Right atrium auricular region (tissue), 2 donors: ENCODE measurements around the gene TRAM2. TPM values are rescaled to one million over a fixed set of nuclear protein-coding genes. Genes with fewer than 3 reads are reported as not detected.
A peak's percentile ranks its signal among the peaks of the same experiment; 100 is the strongest.

Experiments
- DNase-seq: peaks from one replicate; pipeline ENCODE4 v3.0.0-alpha.2; 2019; ENCODE audit warnings: low spot score
- H3K27ac ChIP-seq, 2 donors: fragments of 200-600 bp; sonication (generic); 1 replicate in 1 of 2; 2 replicates in 1 of 2; pipeline ENCODE4 v1.5.1; 2016 to 2019
- H3K27me3 ChIP-seq, 2 donors: fragments of 200-600 bp; sonication (generic); one replicate each; pipeline versions ENCODE4 v1.5.1 to v1.6.0; 2017 to 2019
- H3K36me3 ChIP-seq: fragments of 200-600 bp; sonication (generic); one replicate; pipeline ENCODE4 v1.5.1; 2016
- H3K4me1 ChIP-seq, 2 donors: fragments of 200-600 bp; sonication (generic); one replicate each; pipeline versions ENCODE4 v1.5.1 to v1.6.0; 2017 to 2019
- H3K4me3 ChIP-seq, 2 donors: fragments of 200-600 bp; sonication (generic); 1 replicate in 1 of 2; 2 replicates in 1 of 2; pipeline ENCODE4 v1.5.1; 2017 to 2019; ENCODE audit warnings: mild to moderate bottlenecking in 1 of 2, moderate library complexity in 1 of 2
- H3K9me3 ChIP-seq, 2 donors: fragments of 200-600 bp; sonication (generic); one replicate each; pipeline ENCODE4 v1.5.1; 2019
- total RNA-seq, 2 donors: library from RNA; depleted of rRNA; stranded (reverse); fragments of >200 nt; gene quantifications; one replicate each; pipeline ENCODE4 v1.1.0, GENCODE V29; 2016
- TF ChIP-seq, protein P1 (sequence below), 2 donors: fragments of 200-600 bp; sonication (generic); IDR thresholded peaks; one replicate each; pipeline ENCODE4 v1.5.1; 2019; ENCODE audit warnings: antibody characterized with exemption in 2 of 2

TRAM2 gene
- total RNA-seq, 2 donors from 2014 or later: 10.3 to 15.9 TPM

DNA sequence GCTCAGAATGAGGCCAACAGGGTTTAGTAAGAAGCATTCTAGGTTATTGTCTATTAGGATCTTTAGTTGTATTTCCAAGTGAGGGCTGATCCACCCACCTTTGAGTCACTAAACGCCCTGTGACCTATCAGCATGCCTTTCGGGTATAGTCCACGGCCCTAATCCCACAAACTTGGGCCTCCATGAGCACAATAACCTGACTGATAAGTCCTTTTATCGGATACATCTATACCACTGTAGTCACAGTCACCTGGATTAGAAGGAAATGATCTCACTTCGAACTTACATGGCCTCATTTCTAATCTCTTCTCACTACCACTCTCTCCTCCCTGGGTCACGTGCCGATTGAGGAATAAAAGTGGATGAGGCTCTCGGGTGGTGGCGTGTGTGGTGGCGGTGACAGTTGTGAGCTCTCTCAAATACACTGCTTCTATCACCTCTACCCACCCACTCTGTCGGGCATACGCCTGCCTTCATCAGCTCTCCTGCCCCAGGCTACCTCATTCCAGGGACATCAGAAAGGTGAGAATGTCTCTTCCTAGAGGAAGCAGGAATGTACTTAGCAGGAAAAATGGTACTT is 65.2 kb downstream of the TRAM2 start:
- no peaks in the 10 kb centered on the region for H3K9me3 ChIP-seq
- peaks cover 0 to 68% of the 10 kb centered on the region in 2 donors for H3K4me1 ChIP-seq
- TF ChIP-seq, protein P1, sequence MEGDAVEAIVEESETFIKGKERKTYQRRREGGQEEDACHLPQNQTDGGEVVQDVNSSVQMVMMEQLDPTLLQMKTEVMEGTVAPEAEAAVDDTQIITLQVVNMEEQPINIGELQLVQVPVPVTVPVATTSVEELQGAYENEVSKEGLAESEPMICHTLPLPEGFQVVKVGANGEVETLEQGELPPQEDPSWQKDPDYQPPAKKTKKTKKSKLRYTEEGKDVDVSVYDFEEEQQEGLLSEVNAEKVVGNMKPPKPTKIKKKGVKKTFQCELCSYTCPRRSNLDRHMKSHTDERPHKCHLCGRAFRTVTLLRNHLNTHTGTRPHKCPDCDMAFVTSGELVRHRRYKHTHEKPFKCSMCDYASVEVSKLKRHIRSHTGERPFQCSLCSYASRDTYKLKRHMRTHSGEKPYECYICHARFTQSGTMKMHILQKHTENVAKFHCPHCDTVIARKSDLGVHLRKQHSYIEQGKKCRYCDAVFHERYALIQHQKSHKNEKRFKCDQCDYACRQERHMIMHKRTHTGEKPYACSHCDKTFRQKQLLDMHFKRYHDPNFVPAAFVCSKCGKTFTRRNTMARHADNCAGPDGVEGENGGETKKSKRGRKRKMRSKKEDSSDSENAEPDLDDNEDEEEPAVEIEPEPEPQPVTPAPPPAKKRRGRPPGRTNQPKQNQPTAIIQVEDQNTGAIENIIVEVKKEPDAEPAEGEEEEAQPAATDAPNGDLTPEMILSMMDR (IDR thresholded peaks at IDR 0.05): no peak
- no peak overlapping the region for H3K4me3 ChIP-seq
- DNase-seq: no peak
- peaks cover 55% of the 10 kb centered on the region for H3K36me3 ChIP-seq
- peak overlapping the region; percentile 76 to 84 for H3K27ac ChIP-seq
- no peaks in the 10 kb centered on the region for H3K27me3 ChIP-seq

DNA sequence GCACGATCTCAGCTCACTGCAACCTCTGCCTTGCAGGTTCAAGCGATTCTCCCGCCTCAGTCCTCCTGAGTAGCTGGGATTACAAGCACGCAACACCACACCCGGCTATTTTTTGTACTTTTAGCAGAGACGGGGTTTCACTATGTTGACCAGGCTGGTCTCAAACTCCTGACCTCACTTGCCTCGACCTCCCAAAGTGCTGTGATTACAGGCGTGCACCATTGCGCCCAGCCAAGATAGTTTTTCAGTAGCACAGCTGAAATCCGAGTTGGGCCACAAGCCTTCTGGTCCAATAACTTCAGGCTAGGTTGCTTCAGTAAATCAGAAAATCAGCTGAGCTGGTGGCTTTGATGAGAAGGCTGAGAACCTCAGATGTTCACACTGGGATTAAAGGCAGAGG is 65.7 kb downstream of the TRAM2 start:
- H3K4me1 ChIP-seq: peaks cover 0 to 73% of the 10 kb centered on the region in 2 donors
- H3K4me3 ChIP-seq: no peak overlapping the region
- H3K36me3 ChIP-seq: peaks cover 59% of the 10 kb centered on the region

DNA sequence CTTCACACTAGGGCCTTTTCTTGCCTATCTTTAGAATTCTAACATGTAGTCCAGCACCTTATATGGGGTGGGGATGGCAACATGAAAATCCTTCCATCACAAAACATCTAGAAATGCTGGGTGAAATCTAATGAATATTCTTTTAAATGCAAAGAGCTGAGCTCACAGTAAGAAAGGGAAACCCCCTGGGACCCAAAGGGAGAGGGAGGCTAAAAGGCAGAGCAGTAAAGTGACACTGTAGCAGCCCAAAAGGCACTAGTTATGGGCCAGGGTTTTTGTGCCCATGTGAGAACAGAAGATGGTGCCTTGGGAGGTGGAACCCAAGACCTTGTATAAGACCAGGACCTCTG is 66.7 kb downstream of the TRAM2 start:
- Histone ChIP-seq H3K9me3 (no peaks in the 10 kb centered on the region), H3K27me3 (no peaks in the 10 kb centered on the region), H3K27ac (no peak overlapping the region), H3K36me3 (peaks cover 51% of the 10 kb centered on the region), H3K4me1 (peaks cover 0 to 78% of the 10 kb centered on the region in 2 donors), H3K4me3 (no peak overlapping the region)
- DNase-seq: no peak
- TF ChIP-seq, protein P1 (IDR thresholded peaks at IDR 0.05): no peak

More for the DNA sequence above, 65.7 kb downstream of the TRAM2 start:
- H3K27ac ChIP-seq: peak overlapping the region; percentile 76 to 84
- TF ChIP-seq, protein P1 (IDR thresholded peaks at IDR 0.05): no peak
- no peaks in the 10 kb centered on the region for H3K9me3 ChIP-seq
- H3K27me3 ChIP-seq: no peaks in the 10 kb centered on the region
- DNase-seq: no peak

DNA sequence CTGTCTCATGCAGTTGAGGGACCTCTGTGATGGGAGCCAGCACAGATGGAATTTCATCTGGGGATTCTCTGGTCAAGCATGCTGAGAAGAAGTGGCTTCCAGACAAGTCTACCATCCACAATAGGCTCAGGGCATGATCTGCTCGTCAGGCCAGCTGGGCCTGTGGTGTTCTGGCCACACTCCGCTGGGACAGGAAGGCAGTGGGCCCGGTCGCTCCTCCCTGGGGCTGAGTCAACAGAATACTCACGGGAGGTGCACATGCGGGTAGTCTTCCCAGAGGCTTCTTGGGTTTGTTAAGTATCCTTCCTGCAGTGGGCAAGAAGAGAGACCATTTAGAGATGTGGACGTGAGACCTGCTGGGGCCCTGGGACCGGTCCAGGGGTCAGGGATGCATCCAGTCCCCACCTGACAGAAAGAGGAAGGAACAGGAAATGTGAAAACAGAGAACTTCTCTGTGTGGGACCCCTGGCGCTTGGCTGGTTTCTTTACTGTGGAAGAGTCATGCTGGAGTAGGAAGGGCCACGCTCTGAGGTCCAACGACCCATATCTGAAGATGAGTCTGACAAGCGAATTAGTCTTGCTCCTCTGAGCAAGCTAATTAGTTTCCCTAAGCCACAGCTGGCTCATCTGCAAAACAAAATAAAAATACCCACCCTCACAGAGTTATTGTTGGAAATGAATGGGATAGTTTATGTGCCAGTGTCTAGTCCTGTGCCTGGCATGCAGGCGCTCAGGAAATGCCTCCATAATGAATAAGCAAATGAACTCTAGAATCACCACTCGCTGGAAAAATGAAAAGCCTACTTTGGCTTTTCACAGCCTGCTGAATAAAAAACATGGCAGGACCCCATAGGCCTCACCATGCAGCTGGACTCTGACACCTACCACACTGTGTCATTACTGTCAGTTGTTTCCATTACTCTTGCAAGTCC is 67.3 kb downstream of the TRAM2 start:
- Histone ChIP-seq H3K36me3 (peaks cover 47% of the 10 kb centered on the region), H3K27ac (no peak overlapping the region), H3K9me3 (no peaks in the 10 kb centered on the region), H3K4me3 (no peak overlapping the region), H3K27me3 (no peaks in the 10 kb centered on the region), H3K4me1 (peaks cover 0 to 78% of the 10 kb centered on the region in 2 donors)
- TF ChIP-seq, protein P1 (IDR thresholded peaks at IDR 0.05): no peak
- DNase-seq: peak; percentile 44

DNA sequence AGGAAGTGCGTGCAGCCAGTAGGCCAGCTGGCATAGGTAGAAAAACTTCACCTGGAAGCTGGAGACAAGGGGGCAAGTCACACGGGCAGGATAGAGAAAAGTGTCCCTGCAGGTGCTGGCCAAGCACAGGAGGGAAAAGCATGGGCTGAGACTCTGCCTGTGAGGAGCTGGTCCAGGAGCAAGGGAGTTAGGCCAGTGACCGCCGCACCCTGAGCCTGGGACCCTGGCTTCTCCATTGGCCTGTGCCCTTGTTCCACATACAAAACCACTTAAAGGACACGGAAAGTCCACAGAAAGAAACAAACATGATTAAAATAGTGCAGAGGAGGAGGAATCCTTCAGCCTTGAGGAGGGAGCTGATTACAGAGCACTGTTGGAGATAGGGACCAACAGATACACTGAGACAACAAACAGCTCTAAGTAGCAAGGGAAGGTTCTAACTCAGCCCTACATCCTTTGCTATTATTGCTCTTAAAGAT is 68.6 kb downstream of the TRAM2 start:
- Histone ChIP-seq H3K9me3 (no peaks in the 10 kb centered on the region), H3K36me3 (peaks cover 47% of the 10 kb centered on the region), H3K27me3 (no peaks in the 10 kb centered on the region), H3K4me3 (no peak overlapping the region), H3K4me1 (peaks cover 0 to 78% of the 10 kb centered on the region in 2 donors), H3K27ac (no peak overlapping the region)
- TF ChIP-seq, protein P1 (IDR thresholded peaks at IDR 0.05): no peak
- DNase-seq: peak; percentile 57
